ENCODE data around the gene ANAPC13. TPM values are rescaled to one million over a fixed set of nuclear protein-coding genes. Genes with fewer than 3 reads are reported as not detected.

ANAPC13 gene
- total and polyA plus RNA-seq, 2 donors from 2014 or later = 55.3 to 160 TPM

- FAIRE-seq = no peak
- H3K27me3 ChIP-seq (ENCODE audit: control insufficient read depth, insufficient read depth, low read length) = no peaks in the 10 kb centered on the region
- H3K9me3 ChIP-seq (ENCODE audit: control insufficient read depth in 2 of 3, insufficient read depth in 1 of 3, low read length in 3 of 3) = no peaks in the 10 kb centered on the region
- intact Hi-C loops (cut with DNase I) = no loop called here
- H3K36me3 ChIP-seq (ENCODE audit: control insufficient read depth in 2 of 3, insufficient read depth in 3 of 3, low read length in 3 of 3) = no peaks in the 10 kb centered on the region
- H3K9ac ChIP-seq (ENCODE audit: low read length in 3 of 3) = no peak overlapping the region
- peaks cover 2 to 14% (median 7%) of the 10 kb centered on the region in 3 donors for H3K4me1 ChIP-seq (ENCODE audit: control insufficient read depth in 2 of 3, insufficient read depth in 2 of 3, low read depth in 1 of 3, low read length in 3 of 3)
- H3K4me3 ChIP-seq (ENCODE audit: low read length in 3 of 3) = no peak overlapping the region
- TF ChIP-seq, protein P1, sequence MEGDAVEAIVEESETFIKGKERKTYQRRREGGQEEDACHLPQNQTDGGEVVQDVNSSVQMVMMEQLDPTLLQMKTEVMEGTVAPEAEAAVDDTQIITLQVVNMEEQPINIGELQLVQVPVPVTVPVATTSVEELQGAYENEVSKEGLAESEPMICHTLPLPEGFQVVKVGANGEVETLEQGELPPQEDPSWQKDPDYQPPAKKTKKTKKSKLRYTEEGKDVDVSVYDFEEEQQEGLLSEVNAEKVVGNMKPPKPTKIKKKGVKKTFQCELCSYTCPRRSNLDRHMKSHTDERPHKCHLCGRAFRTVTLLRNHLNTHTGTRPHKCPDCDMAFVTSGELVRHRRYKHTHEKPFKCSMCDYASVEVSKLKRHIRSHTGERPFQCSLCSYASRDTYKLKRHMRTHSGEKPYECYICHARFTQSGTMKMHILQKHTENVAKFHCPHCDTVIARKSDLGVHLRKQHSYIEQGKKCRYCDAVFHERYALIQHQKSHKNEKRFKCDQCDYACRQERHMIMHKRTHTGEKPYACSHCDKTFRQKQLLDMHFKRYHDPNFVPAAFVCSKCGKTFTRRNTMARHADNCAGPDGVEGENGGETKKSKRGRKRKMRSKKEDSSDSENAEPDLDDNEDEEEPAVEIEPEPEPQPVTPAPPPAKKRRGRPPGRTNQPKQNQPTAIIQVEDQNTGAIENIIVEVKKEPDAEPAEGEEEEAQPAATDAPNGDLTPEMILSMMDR (IDR thresholded peaks at IDR 0.05; ENCODE audit: borderline replicate concordance, extremely low read depth, insufficient read depth) = no peak
- no peak for DNase-seq
- H3K27ac ChIP-seq (ENCODE audit: low read depth in 2 of 2, low read length in 2 of 2) = no peak overlapping the region
Measured at GRCh38 chr3:134441821-134442220, 44.0 kb downstream of the ANAPC13 start.

DNA sequence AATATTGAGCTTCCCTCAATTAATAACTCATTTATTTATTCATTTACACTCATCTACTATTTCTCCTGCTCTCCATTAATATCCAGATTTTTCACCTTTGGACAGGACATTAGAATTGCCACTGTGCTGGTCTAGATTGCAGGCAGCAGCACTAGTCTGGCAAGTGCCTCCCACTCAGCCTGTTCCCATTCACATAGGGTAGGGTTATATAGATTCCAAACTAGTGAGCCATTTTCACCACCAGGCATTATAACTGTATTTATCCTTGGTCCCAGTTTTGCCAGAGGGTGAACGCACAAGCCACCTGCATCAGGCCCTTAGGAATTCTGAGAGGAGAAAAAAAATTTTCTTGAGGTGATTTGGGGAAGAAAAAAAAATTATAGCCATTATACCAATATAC lies 44.5 kb downstream of the ANAPC13 start:
- Histone ChIP-seq H3K4me1 (ENCODE audit: control insufficient read depth in 2 of 3, insufficient read depth in 2 of 3, low read depth in 1 of 3, low read length in 3 of 3) (peaks cover 0 to 13% (median 7%) of the 10 kb centered on the region in 3 donors), H3K36me3 (ENCODE audit: control insufficient read depth in 2 of 3, insufficient read depth in 3 of 3, low read length in 3 of 3) (no peaks in the 10 kb centered on the region), H3K9ac (ENCODE audit: low read length in 3 of 3) (no peak overlapping the region), H3K27ac (ENCODE audit: low read depth in 2 of 2, low read length in 2 of 2) (no peak overlapping the region), H3K9me3 (ENCODE audit: control insufficient read depth in 2 of 3, insufficient read depth in 1 of 3, low read length in 3 of 3) (no peaks in the 10 kb centered on the region), H3K27me3 (ENCODE audit: control insufficient read depth, insufficient read depth, low read length) (no peaks in the 10 kb centered on the region), H3K4me3 (ENCODE audit: low read length in 3 of 3) (no peak overlapping the region)
- intact Hi-C loops (cut with DNase I) = no loop called here
- TF ChIP-seq, protein P1 (IDR thresholded peaks at IDR 0.05; ENCODE audit: borderline replicate concordance, extremely low read depth, insufficient read depth) = no peak
- DNase-seq (no peak), FAIRE-seq (no peak)

DNA sequence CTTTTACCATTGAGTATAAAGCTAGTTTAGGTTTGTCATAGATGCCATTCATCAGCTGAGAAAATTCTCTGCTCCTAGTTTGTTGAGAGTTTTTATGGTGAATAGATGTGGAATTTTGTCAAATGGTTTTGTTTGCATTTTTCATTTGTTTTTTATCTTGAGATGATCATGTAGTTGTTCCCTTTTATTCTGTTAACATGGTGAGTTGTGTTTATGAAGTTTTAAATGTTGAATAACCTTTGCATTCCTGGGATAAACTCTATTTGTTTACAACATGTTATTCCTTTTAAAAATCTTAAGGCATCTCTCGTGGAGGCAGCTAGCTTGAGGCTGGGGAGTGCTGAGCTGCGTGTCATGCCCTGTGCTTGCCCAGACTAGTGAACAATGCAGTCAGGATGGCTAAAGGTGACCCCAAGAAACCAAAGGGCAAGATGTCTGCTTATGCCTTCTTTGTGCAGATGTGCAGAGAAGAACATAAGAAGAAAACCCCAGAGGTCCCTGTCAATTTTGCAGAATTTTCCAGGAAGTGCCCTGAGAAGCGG lies 48.5 kb downstream of the ANAPC13 start:
- TF ChIP-seq, protein P1 (IDR thresholded peaks at IDR 0.05; ENCODE audit: borderline replicate concordance, extremely low read depth, insufficient read depth) = no peak
- intact Hi-C loops (cut with DNase I) = no loop called here
- Histone ChIP-seq H3K27ac (ENCODE audit: low read depth in 2 of 2, low read length in 2 of 2) (no peak overlapping the region), H3K27me3 (ENCODE audit: control insufficient read depth, insufficient read depth, low read length) (no peaks in the 10 kb centered on the region), H3K9ac (ENCODE audit: low read length in 3 of 3) (no peak overlapping the region), H3K4me3 (ENCODE audit: low read length in 3 of 3) (no peak overlapping the region), H3K36me3 (ENCODE audit: control insufficient read depth in 2 of 3, insufficient read depth in 3 of 3, low read length in 3 of 3) (no peaks in the 10 kb centered on the region), H3K4me1 (ENCODE audit: control insufficient read depth in 2 of 3, insufficient read depth in 2 of 3, low read depth in 1 of 3, low read length in 3 of 3) (no peaks in the 10 kb centered on the region), H3K9me3 (ENCODE audit: control insufficient read depth in 2 of 3, insufficient read depth in 1 of 3, low read length in 3 of 3) (no peaks in the 10 kb centered on the region)
- FAIRE-seq = no peak
- no peak for DNase-seq

DNA sequence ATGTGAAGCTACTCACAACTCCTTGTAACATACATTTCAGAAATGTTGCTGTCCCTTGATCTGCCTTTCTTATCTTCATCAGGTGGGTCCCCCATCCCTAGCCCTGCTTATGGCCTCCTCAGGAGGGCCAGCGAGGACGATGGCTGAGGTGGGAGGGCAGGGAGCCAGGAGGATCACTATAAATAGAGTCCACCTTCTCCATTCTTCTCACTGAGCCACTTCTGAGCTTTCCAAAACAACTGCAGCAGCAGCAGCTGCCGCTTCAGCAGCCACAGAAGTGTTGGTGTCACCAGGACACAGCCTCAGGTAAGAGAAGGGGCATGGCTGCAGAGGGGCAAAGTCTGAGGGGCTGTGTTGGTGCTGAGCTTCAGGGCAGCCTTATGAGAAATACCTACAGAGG lies 53.5 kb downstream of the ANAPC13 start:
- no peaks in the 10 kb centered on the region for H3K4me1 ChIP-seq (ENCODE audit: control insufficient read depth in 2 of 3, insufficient read depth in 2 of 3, low read depth in 1 of 3, low read length in 3 of 3)
- FAIRE-seq (no peak), DNase-seq (no peak)
- no peaks in the 10 kb centered on the region for H3K27me3 ChIP-seq (ENCODE audit: control insufficient read depth, insufficient read depth, low read length)
- H3K27ac ChIP-seq (ENCODE audit: low read depth in 2 of 2, low read length in 2 of 2) = no peak overlapping the region
- H3K9me3 ChIP-seq (ENCODE audit: control insufficient read depth in 2 of 3, insufficient read depth in 1 of 3, low read length in 3 of 3) = no peaks in the 10 kb centered on the region
- no peaks in the 10 kb centered on the region for H3K36me3 ChIP-seq (ENCODE audit: control insufficient read depth in 2 of 3, insufficient read depth in 3 of 3, low read length in 3 of 3)
- TF ChIP-seq, protein P1 (IDR thresholded peaks at IDR 0.05; ENCODE audit: borderline replicate concordance, extremely low read depth, insufficient read depth) = no peak
- H3K9ac ChIP-seq (ENCODE audit: low read length in 3 of 3) = no peak overlapping the region
- intact Hi-C loops (cut with DNase I) = no loop called here
- no peak overlapping the region for H3K4me3 ChIP-seq (ENCODE audit: low read length in 3 of 3)

All from kidney (tissue), 14 donors.